GM21717 (cell line): ENCODE data around the gene GOLM1.
"Not testable (repeated sequence)": the region's sequence is repeated elsewhere in the genome, so short reads cannot be mapped to it uniquely, and the experiment has no call there.

Source experiments
- ATAC-seq: cut with Tn5 transposase; IDR thresholded peaks from one replicate; pipeline ENCODE4 v1.9.1; 2021; ENCODE audit warnings: mild to moderate bottlenecking, moderate library complexity; ENCODE audit not compliant: unreplicated experiment

GOLM1 gene

GRCh38 chr9:86091477-86091876 lies 7.9 kb downstream of the GOLM1 start:
- no peak for ATAC-seq

- ATAC-seq, result no peak
Measured at GRCh38 chr9:86082870-86083269, 16.5 kb downstream of the GOLM1 start.

- no peak for ATAC-seq
Measured at GRCh38 chr9:86079865-86080469, 19.4 kb downstream of the GOLM1 start.

GRCh38 chr9:86079421-86079831 lies 19.9 kb downstream of the GOLM1 start:
- ATAC-seq, result no peak

GRCh38 chr9:86078731-86079130 lies 20.6 kb downstream of the GOLM1 start:
- no peak for ATAC-seq

GRCh38 chr9:86077276-86077675 lies 22.1 kb downstream of the GOLM1 start:
- ATAC-seq, result no peak

- no peak for ATAC-seq
Measured at GRCh38 chr9:86075132-86076109, 23.9 kb downstream of the GOLM1 start.

- no peak for ATAC-seq
Measured at GRCh38 chr9:86073839-86074238, 25.5 kb downstream of the GOLM1 start.

GRCh38 chr9:86072394-86072877 lies 26.9 kb downstream of the GOLM1 start:
- no peak for ATAC-seq

GRCh38 chr9:86069206-86069869 lies 30.0 kb downstream of the GOLM1 start:
- no peak for ATAC-seq

- no peak for ATAC-seq
Measured at GRCh38 chr9:86064220-86064619, 35.1 kb downstream of the GOLM1 start.

GRCh38 chr9:86062845-86063693 lies 36.3 kb downstream of the GOLM1 start:
- ATAC-seq, result no peak

GRCh38 chr9:86061972-86062739 lies 37.2 kb downstream of the GOLM1 start:
- ATAC-seq, result no peak

GRCh38 chr9:86057491-86057890 lies 41.9 kb downstream of the GOLM1 start:
- no peak for ATAC-seq

- ATAC-seq, result no peak
Measured at GRCh38 chr9:86054695-86055094, 44.7 kb downstream of the GOLM1 start.

GRCh38 chr9:86052556-86053468 lies 46.5 kb downstream of the GOLM1 start:
- no peak for ATAC-seq

- ATAC-seq, result not testable (repeated sequence)
Measured at GRCh38 chr9:86048018-86048742, 51.2 kb downstream of the GOLM1 start.

GRCh38 chr9:86047361-86047760 lies 52.0 kb downstream of the GOLM1 start:
- ATAC-seq, result no peak
